ENCODE measurements around the gene BRCA1.

BRCA1 gene

DNA sequence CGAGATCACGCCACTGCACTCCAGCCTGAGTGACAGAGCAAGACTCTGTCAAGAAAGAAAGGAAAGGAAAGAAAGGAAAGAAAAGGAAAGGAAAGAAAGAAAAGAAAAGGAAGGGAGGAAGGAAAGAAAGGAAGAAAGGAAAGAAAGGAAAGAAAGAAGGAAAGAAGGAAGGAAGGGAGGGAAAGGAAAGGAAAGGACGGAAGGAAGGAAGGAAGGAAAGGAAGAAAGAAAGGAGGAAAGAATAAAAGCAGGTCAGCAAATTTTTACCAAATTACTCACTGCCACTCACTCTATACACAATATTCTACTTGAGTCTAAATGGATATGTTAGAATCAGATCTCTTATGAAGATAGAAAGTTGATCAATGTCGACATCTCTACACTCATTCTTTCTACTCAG is 50.3 kb downstream of the BRCA1 start:
- Histone ChIP-seq H3K27me3 (ENCODE audit: insufficient read depth, poor library complexity, severe bottlenecking) (no peaks in the 10 kb centered on the region), H3K4me3 (replicated peaks; ENCODE audit: insufficient read depth, low read length) (no peak overlapping the region), H3K27ac (replicated peaks) (no peak overlapping the region)
- TF ChIP-seq CTCF (IDR thresholded peaks at IDR 0.05; ENCODE audit: insufficient read depth, low read length) (no peak), POLR2AphosphoS5 (IDR thresholded peaks at IDR 0.05; ENCODE audit: low read depth) (no peak), GABPA (IDR thresholded peaks at IDR 0.05; ENCODE audit: low read depth) (no peak), SPI1 (IDR thresholded peaks at IDR 0.05; ENCODE audit: borderline replicate concordance, low read depth) (no peak)
- TF ChIP-seq, protein P1, sequence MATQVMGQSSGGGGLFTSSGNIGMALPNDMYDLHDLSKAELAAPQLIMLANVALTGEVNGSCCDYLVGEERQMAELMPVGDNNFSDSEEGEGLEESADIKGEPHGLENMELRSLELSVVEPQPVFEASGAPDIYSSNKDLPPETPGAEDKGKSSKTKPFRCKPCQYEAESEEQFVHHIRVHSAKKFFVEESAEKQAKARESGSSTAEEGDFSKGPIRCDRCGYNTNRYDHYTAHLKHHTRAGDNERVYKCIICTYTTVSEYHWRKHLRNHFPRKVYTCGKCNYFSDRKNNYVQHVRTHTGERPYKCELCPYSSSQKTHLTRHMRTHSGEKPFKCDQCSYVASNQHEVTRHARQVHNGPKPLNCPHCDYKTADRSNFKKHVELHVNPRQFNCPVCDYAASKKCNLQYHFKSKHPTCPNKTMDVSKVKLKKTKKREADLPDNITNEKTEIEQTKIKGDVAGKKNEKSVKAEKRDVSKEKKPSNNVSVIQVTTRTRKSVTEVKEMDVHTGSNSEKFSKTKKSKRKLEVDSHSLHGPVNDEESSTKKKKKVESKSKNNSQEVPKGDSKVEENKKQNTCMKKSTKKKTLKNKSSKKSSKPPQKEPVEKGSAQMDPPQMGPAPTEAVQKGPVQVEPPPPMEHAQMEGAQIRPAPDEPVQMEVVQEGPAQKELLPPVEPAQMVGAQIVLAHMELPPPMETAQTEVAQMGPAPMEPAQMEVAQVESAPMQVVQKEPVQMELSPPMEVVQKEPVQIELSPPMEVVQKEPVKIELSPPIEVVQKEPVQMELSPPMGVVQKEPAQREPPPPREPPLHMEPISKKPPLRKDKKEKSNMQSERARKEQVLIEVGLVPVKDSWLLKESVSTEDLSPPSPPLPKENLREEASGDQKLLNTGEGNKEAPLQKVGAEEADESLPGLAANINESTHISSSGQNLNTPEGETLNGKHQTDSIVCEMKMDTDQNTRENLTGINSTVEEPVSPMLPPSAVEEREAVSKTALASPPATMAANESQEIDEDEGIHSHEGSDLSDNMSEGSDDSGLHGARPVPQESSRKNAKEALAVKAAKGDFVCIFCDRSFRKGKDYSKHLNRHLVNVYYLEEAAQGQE (IDR thresholded peaks at IDR 0.05; ENCODE audit: insufficient replicate concordance, low read depth) = no peak
- no peak for DNase-seq (ENCODE audit: low read depth in 1 of 2, low spot score in 1 of 2)

- H3K27ac ChIP-seq (replicated peaks) = no peak overlapping the region
- H3K4me3 ChIP-seq (replicated peaks; ENCODE audit: insufficient read depth, low read length) = no peak overlapping the region
- TF ChIP-seq GABPA (IDR thresholded peaks at IDR 0.05; ENCODE audit: low read depth) (no peak), SPI1 (IDR thresholded peaks at IDR 0.05; ENCODE audit: borderline replicate concordance, low read depth) (no peak), POLR2AphosphoS5 (IDR thresholded peaks at IDR 0.05; ENCODE audit: low read depth) (no peak), CTCF (IDR thresholded peaks at IDR 0.05; ENCODE audit: insufficient read depth, low read length) (no peak)
- TF ChIP-seq, protein P1 (IDR thresholded peaks at IDR 0.05; ENCODE audit: insufficient replicate concordance, low read depth) = no peak
- no peak for DNase-seq (ENCODE audit: low read depth in 1 of 2, low spot score in 1 of 2)
- no peaks in the 10 kb centered on the region for H3K27me3 ChIP-seq (ENCODE audit: insufficient read depth, poor library complexity, severe bottlenecking)
Observed at GRCh38 chr17:43070872-43071271, 54.3 kb downstream of the BRCA1 start.

- TF ChIP-seq SPI1 (IDR thresholded peaks at IDR 0.05; ENCODE audit: borderline replicate concordance, low read depth) (no peak), POLR2AphosphoS5 (IDR thresholded peaks at IDR 0.05; ENCODE audit: low read depth) (no peak), GABPA (IDR thresholded peaks at IDR 0.05; ENCODE audit: low read depth) (no peak), CTCF (IDR thresholded peaks at IDR 0.05; ENCODE audit: insufficient read depth, low read length) (no peak)
- TF ChIP-seq, protein P1 (IDR thresholded peaks at IDR 0.05; ENCODE audit: insufficient replicate concordance, low read depth) = no peak
- no peak overlapping the region for H3K4me3 ChIP-seq (replicated peaks; ENCODE audit: insufficient read depth, low read length)
- no peak overlapping the region for H3K27ac ChIP-seq (replicated peaks)
- H3K27me3 ChIP-seq (ENCODE audit: insufficient read depth, poor library complexity, severe bottlenecking) = no peaks in the 10 kb centered on the region
- no peak for DNase-seq (ENCODE audit: low read depth in 1 of 2, low spot score in 1 of 2)
Observed at GRCh38 chr17:43070257-43070656, 54.9 kb downstream of the BRCA1 start.
